GM23338 (cell line): ENCODE data around the gene NET1.

Source experiments
- CREB1 ChIP-seq: fragments of 250-450 bp; sonication (Bioruptor Pico); IDR thresholded peaks from 2 replicates; pipeline ENCODE4 v1.5.0; 2020; ENCODE audit warnings: low read depth, mild to moderate bottlenecking, moderate library complexity
- CTCF ChIP-seq, 2 experiments: fragments of 200-600 bp in 1 of 2; sonication (generic) in 1 of 2; conservative IDR thresholded peaks; 2 replicates each; pipeline versions ENCODE4 v1.5.1 to v1.6.1; 2016 to 2017; ENCODE audit warnings: antibody characterized with exemption in 2 of 2, low read depth in 2 of 2, mild to moderate bottlenecking in 2 of 2, moderate library complexity in 1 of 2
- EZH2 ChIP-seq: fragments of 200-600 bp; sonication (generic); IDR thresholded peaks from one replicate; pipeline ENCODE4 v1.8.0; 2017; ENCODE audit warnings: antibody characterized with exemption, mild to moderate bottlenecking, low read depth; ENCODE audit not compliant: unreplicated experiment
- EZH2phosphoT487 ChIP-seq: fragments of 200-600 bp; sonication (generic); IDR thresholded peaks from one replicate; pipeline ENCODE4 v1.8.1; 2018; ENCODE audit warnings: antibody characterized with exemption; ENCODE audit not compliant: unreplicated experiment
- JUNB ChIP-seq: IDR thresholded peaks from one replicate; pipeline ENCODE4 v1.6.1; 2016; ENCODE audit warnings: antibody characterized with exemption; ENCODE audit not compliant: unreplicated experiment
- POLR2AphosphoS5 ChIP-seq: IDR thresholded peaks from 2 replicates; pipeline ENCODE4 v1.6.1; 2016; ENCODE audit warnings: antibody characterized with exemption, low read depth
- STAT1 ChIP-seq: IDR thresholded peaks from one replicate; pipeline ENCODE4 v1.6.1; 2016; ENCODE audit warnings: antibody characterized with exemption; ENCODE audit not compliant: unreplicated experiment
- TF ChIP-seq, protein P1 (sequence below): IDR thresholded peaks from one replicate; pipeline ENCODE4 v1.6.1; 2018; ENCODE audit warnings: antibody characterized with exemption; ENCODE audit not compliant: unreplicated experiment

DNA sequence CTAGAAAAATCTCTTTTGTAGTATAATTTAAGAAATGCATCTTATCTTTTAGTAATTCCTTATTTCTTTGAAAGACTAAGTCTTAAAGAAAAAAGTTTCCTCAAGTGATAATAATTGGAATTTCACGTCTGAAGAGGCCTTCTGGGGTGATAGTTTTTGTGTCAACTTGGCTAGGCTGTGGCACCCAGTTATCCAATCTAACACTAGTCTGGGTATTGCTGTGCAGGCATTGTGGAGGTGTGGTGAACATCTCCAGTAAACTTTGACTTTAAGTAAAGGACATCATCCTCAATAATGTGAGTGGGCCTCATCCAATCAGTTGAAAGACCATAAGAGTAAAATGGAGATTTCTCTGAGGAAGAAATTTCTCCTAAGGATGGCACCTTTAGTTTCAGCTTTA is 5.4 kb upstream of the NET1 start:
- no peak for TF ChIP-seq CTCF (conservative IDR thresholded peaks at IDR 0.05; ENCODE audit: low read depth in 2 of 2)
- no peak for TF ChIP-seq EZH2phosphoT487
- TF ChIP-seq POLR2AphosphoS5 = no peak
- no peak for TF ChIP-seq JUNB
- TF ChIP-seq EZH2 = no peak
- TF ChIP-seq, protein P1, sequence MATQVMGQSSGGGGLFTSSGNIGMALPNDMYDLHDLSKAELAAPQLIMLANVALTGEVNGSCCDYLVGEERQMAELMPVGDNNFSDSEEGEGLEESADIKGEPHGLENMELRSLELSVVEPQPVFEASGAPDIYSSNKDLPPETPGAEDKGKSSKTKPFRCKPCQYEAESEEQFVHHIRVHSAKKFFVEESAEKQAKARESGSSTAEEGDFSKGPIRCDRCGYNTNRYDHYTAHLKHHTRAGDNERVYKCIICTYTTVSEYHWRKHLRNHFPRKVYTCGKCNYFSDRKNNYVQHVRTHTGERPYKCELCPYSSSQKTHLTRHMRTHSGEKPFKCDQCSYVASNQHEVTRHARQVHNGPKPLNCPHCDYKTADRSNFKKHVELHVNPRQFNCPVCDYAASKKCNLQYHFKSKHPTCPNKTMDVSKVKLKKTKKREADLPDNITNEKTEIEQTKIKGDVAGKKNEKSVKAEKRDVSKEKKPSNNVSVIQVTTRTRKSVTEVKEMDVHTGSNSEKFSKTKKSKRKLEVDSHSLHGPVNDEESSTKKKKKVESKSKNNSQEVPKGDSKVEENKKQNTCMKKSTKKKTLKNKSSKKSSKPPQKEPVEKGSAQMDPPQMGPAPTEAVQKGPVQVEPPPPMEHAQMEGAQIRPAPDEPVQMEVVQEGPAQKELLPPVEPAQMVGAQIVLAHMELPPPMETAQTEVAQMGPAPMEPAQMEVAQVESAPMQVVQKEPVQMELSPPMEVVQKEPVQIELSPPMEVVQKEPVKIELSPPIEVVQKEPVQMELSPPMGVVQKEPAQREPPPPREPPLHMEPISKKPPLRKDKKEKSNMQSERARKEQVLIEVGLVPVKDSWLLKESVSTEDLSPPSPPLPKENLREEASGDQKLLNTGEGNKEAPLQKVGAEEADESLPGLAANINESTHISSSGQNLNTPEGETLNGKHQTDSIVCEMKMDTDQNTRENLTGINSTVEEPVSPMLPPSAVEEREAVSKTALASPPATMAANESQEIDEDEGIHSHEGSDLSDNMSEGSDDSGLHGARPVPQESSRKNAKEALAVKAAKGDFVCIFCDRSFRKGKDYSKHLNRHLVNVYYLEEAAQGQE = no peak
- no peak for TF ChIP-seq CREB1 (CRISPR knock-in tag)
- no peak for TF ChIP-seq STAT1
